Peyer's patch (tissue), 4 donors: ENCODE data around the gene UNC5A.

Source experiments
- POLR2A ChIP-seq, 2 donors: fragments of 450-650 bp; IDR thresholded peaks; one replicate each; pipeline ENCODE4 v1.5.1; 2017; ENCODE audit warnings: antibody characterized with exemption in 2 of 2, mild to moderate bottlenecking in 2 of 2, moderate library complexity in 2 of 2
- TF ChIP-seq, protein P1 (sequence below), 6 experiments: fragments of 450-650 bp in 4 of 6; fragments of 200-600 bp in 2 of 6; sonication (generic) in 1 of 6; IDR thresholded peaks; one replicate each; pipeline ENCODE4 v1.5.1; 2017 to 2019; ENCODE audit warnings: antibody characterized with exemption in 6 of 6, mild to moderate bottlenecking in 3 of 6, moderate library complexity in 1 of 6

DNA sequence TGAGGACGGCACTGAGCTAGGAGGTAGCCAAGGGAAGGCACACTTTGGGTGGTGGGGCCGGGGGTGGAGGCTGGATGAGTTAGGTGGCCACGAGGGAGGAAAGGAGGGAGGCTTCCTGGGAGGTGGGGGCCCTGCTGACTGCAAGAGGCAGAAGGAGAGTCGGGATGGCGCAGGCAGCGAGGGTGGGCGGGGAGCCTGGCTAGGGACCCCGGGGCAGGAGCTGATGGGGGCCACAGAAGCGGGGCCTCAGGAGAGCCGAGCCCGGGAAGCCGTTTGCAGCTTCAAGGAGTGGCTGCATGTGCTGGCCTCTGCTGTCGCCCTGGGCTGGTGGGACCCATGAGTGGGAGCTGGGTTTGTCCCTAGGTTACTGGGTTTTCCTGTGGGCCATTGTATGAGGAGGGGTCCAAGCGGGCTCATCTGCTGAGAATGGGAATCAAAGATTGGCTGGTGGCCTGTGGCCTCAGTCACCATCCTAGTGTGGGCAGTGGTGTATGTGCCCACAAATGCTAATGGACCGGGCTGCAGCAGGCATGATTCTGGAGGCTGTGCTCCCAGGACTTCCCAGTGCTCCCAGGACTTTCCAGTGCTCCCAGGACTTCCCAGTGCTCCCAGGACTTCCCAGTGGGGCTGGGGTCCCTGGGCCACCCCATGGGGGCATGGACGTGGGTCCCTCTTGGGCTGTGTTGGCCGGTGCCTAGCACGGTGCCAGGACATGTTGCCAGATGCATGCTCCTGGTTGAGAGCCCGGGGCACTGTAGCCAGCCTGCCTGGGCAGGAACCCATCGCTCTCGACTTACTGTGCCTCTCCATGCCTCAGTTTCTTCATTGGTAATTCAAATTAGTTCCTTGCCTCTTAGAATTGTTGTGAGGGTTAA is 40.2 kb downstream of the UNC5A start:
- TF ChIP-seq, protein P1, sequence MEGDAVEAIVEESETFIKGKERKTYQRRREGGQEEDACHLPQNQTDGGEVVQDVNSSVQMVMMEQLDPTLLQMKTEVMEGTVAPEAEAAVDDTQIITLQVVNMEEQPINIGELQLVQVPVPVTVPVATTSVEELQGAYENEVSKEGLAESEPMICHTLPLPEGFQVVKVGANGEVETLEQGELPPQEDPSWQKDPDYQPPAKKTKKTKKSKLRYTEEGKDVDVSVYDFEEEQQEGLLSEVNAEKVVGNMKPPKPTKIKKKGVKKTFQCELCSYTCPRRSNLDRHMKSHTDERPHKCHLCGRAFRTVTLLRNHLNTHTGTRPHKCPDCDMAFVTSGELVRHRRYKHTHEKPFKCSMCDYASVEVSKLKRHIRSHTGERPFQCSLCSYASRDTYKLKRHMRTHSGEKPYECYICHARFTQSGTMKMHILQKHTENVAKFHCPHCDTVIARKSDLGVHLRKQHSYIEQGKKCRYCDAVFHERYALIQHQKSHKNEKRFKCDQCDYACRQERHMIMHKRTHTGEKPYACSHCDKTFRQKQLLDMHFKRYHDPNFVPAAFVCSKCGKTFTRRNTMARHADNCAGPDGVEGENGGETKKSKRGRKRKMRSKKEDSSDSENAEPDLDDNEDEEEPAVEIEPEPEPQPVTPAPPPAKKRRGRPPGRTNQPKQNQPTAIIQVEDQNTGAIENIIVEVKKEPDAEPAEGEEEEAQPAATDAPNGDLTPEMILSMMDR (IDR thresholded peaks at IDR 0.05), result no peak
- no peak for TF ChIP-seq POLR2A (IDR thresholded peaks at IDR 0.05)
